Mucosa of stomach (tissue), 1 donor: ENCODE measurements around the gene WIPF2.

Experiments used
- H3K27me3 ChIP-seq: one replicate; pipeline ENCODE4 v1.7.0; 2013; ENCODE audit warnings: mild to moderate bottlenecking, low read length; ENCODE audit not compliant: control insufficient read depth, insufficient read depth
- H3K36me3 ChIP-seq: one replicate; pipeline ENCODE4 v1.7.0; 2013; ENCODE audit warnings: low read length; ENCODE audit not compliant: control insufficient read depth, insufficient read depth
- H3K4me1 ChIP-seq: one replicate; pipeline ENCODE4 v1.7.0; 2013; ENCODE audit warnings: mild to moderate bottlenecking, low read length; ENCODE audit not compliant: control insufficient read depth, insufficient read depth
- H3K4me3 ChIP-seq: one replicate; pipeline ENCODE4 v1.7.0; 2013; ENCODE audit warnings: low read length
- H3K9ac ChIP-seq: one replicate; pipeline ENCODE4 v1.7.0; 2013; ENCODE audit warnings: mild to moderate bottlenecking, low read length, moderate library complexity
- H3K9me3 ChIP-seq: one replicate; pipeline ENCODE4 v1.7.0; 2013; ENCODE audit warnings: mild to moderate bottlenecking, low read length, moderate library complexity; ENCODE audit not compliant: control insufficient read depth
- donor health status: Pancreatic carcinoma.

WIPF2 gene

DNA sequence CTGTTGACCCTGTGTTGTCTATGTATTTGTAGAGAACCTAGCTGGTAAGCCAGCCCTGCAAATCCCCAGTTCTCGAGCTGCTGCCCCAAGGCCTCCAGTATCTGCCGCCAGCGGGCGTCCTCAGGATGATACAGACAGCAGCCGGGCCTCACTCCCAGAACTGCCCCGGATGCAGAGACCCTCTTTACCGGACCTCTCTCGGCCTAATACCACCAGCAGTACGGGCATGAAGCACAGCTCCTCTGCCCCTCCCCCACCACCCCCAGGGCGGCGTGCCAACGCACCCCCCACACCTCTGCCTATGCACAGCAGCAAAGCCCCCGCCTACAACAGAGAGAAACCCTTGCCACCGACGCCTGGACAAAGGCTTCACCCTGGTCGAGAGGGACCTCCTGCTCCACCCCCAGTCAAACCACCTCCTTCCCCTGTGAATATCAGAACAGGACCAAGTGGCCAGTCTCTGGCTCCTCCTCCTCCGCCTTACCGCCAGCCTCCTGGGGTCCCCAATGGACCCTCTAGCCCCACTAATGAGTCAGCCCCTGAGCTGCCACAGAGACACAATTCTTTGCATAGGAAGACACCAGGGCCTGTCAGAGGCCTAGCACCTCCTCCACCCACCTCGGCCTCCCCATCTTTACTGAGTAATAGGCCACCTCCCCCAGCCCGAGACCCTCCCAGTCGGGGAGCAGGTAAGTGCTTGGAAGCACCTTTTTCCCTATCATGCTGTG lies 45.5 kb downstream of the WIPF2 start:
- no peak overlapping the region for H3K4me3 ChIP-seq
- no peaks in the 10 kb centered on the region for H3K4me1 ChIP-seq
- H3K9me3 ChIP-seq, result no peaks in the 10 kb centered on the region
- no peaks in the 10 kb centered on the region for H3K27me3 ChIP-seq
- H3K9ac ChIP-seq, result no peak overlapping the region
- no peaks in the 10 kb centered on the region for H3K36me3 ChIP-seq

DNA sequence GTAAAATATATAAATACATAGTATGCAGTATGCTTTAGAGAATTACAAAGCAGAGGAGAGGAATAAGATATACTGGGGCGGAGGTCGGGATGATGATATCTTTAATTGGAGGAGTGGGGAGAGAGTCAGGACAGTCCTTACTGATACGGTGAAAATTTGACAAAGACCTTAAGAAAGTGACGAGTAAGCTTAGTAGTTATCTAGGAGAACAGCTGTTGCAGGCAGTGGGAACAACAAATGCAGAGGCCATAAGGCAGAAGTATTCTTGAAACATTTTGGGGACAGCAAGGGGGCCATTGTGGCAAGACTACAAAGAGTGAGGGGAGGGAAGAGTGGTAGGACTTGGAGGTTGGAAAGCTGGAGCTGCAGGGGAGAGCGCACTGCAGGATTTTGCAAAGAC lies 46.2 kb downstream of the WIPF2 start:
- H3K27me3 ChIP-seq, result no peaks in the 10 kb centered on the region
- H3K9me3 ChIP-seq, result no peaks in the 10 kb centered on the region
- no peak overlapping the region for H3K9ac ChIP-seq
- H3K36me3 ChIP-seq, result no peaks in the 10 kb centered on the region
- H3K4me3 ChIP-seq, result no peak overlapping the region
- H3K4me1 ChIP-seq, result no peaks in the 10 kb centered on the region

DNA sequence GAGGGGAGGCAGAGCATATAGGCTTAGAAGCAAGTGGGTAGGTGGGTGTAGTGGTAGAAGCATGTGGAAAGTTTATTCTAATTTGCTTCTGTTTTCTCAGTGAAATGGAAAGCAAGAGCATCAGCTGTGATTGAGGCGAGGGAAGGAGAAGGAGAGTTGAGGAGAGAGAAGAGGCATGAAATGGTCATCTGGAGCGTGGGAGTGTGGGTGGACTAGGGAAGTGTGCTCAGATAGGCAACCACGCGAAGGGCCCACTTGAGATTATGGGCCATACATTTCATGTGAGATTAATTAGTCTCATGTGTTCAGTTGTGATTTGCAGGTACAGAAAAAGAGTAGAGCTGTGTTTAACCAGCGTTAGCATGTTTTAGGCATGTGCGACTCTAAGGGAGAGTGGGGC lies 47.8 kb downstream of the WIPF2 start:
- no peaks in the 10 kb centered on the region for H3K4me1 ChIP-seq

DNA sequence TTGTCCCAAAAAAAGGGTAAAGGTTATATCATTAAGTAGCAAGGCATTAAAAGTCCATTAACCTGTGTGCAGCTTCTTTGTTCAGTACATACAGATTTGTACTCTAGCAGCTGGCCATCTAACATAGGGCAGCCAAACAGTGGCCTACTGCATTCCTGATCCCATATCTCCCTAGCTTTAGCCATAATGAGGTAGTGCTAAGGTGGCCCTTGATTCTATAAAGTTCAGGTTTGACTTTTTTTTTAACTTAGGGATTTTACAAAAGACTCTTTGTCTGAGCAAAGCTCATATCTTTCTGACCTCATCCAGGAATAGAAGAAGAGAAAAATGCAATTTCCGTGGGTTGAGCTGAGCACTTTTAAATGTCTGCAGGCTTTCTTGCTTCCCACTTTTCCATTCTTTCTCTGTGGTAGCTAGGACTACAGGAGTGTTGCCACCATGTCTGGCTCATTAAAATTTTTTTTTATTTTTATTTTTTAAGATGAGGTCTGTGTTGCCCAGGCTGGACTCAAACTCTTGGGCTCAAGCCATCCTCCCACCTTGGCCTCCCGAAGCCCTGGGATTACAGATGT lies 49.1 kb downstream of the WIPF2 start:
- no peaks in the 10 kb centered on the region for H3K36me3 ChIP-seq
- H3K4me3 ChIP-seq, result no peak overlapping the region
- no peaks in the 10 kb centered on the region for H3K27me3 ChIP-seq
- no peaks in the 10 kb centered on the region for H3K4me1 ChIP-seq
- no peak overlapping the region for H3K9ac ChIP-seq
- no peaks in the 10 kb centered on the region for H3K9me3 ChIP-seq

More for the DNA sequence above, 47.8 kb downstream of the WIPF2 start:
- Histone ChIP-seq H3K27me3 (no peaks in the 10 kb centered on the region), H3K9ac (no peak overlapping the region), H3K9me3 (no peaks in the 10 kb centered on the region), H3K36me3 (no peaks in the 10 kb centered on the region), H3K4me3 (no peak overlapping the region)

DNA sequence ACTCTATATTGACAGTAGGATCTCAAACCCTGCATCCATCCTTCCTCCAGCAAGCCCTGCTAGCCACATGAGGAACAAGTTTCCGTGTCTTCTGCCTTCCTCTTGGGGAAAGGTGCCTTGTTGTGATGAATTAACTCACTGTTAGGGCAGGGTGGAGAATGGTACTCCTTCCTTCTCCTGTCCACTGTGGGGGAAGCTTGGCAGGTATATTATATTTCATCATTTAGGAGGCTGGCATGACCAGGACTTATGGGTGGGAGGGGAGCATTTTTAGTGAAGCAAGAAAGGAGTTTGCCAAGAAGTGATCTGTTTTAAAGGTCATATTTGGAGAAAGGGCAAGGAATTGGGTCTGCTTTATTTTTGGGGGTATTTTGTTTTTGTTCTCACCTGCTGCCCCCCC lies 59.3 kb downstream of the WIPF2 start:
- peaks cover 2% of the 10 kb centered on the region for H3K4me1 ChIP-seq
- H3K27me3 ChIP-seq, result no peaks in the 10 kb centered on the region
- no peak overlapping the region for H3K4me3 ChIP-seq
- H3K9me3 ChIP-seq, result no peaks in the 10 kb centered on the region
- peaks cover 24% of the 10 kb centered on the region for H3K36me3 ChIP-seq
- no peak overlapping the region for H3K9ac ChIP-seq

DNA sequence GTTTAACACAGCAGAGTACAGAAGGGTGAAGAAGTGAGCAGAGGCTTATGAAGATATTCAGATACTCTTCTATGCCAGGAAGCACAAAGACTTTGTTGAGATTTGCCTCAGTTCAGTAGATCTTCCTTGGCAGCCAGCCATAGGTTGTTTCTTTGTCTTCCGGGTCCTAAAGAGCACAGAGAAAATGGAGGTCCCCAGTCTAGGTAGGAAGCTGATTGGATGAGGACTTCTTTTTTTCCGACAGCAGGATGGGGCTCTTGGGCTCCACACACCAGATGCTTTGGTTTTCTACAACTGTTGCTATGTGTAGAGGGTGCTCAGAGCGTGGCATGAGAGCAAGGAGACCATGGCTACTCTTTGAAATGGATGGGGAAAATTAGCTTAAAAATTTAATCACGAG lies 60.3 kb downstream of the WIPF2 start:
- peaks cover 7% of the 10 kb centered on the region for H3K4me1 ChIP-seq
- no peak overlapping the region for H3K9ac ChIP-seq
- H3K36me3 ChIP-seq, result peaks cover 16% of the 10 kb centered on the region
- no peak overlapping the region for H3K4me3 ChIP-seq
- H3K27me3 ChIP-seq, result no peaks in the 10 kb centered on the region
- no peaks in the 10 kb centered on the region for H3K9me3 ChIP-seq

DNA sequence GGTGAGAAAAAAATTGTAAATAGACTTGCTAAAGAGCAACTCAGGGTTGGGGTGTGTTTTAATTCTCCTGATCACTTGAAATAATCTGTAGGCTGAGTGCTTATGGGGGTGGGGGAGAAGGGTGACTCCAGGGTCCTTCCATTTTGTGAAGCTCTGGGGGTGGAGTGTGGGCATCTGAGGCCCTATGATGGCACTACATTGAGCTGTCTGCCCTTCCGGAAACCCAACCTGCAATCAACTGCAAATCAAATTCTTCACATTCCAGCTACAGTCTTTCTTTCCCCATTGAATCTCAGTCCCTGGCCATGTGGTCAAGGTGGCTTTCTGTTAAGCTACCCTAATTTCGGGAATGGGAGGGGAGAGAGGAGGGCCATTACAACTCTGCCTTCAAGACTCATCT lies 62.6 kb downstream of the WIPF2 start:
- peaks cover 17% of the 10 kb centered on the region for H3K4me1 ChIP-seq
- no peaks in the 10 kb centered on the region for H3K9me3 ChIP-seq
- peaks cover 11% of the 10 kb centered on the region for H3K36me3 ChIP-seq
- H3K4me3 ChIP-seq, result no peak overlapping the region
- no peaks in the 10 kb centered on the region for H3K27me3 ChIP-seq
- no peak overlapping the region for H3K9ac ChIP-seq

DNA sequence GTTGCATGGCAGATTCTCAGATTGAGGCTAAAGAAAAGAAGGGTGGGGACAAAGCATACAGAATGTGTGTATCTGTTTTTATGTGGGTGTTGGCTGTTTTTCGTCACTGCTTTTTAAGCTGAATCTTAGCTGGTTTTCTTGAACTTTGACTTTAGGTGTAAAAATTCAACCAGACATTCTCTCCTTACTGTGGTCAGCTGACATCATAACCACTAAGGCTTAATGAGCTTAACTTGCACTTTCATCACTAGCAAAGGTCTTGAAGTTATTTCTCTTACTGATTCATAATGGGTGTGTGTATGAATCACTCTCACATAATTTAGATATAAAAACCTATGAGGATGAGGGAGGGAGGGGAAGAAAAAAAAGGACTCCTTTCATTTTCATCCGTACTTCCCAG lies 64.6 kb downstream of the WIPF2 start:
- no peaks in the 10 kb centered on the region for H3K9me3 ChIP-seq
- peaks cover 25% of the 10 kb centered on the region for H3K4me1 ChIP-seq
- H3K4me3 ChIP-seq, result no peak overlapping the region
- H3K9ac ChIP-seq, result peak overlapping the region; percentile 58
- no peaks in the 10 kb centered on the region for H3K27me3 ChIP-seq
- H3K36me3 ChIP-seq, result peaks cover 6% of the 10 kb centered on the region

DNA sequence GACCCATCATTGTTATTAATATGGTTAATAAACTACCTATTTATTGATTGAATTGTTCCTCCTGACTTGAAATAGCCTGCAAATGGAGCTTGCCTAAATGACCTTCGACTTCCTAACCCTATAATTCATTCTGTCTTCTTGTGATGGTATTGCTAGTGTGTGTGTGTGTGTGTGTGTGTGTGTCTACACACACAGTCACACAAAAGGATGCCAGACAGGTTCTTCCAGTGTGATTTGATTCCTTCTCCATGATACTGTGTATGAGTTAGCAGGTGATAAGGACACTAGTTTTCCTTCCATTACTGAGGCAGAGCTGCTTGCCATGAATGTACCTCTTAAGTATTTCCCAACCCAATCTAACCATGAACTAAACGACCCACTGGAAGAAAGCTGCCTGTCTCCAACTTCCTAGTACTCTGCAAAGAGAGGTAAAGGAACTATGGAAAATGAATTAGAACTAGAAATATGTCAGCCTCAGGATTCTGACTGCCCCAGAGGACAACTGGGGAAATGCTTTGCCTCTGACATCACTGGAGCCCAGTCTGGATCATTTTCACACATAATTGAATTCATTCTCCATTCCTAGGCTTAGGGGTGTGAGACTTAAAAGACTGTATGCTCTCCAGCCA lies 65.1 kb downstream of the WIPF2 start:
- Histone ChIP-seq H3K9ac (peak overlapping the region; percentile 58), H3K36me3 (peaks cover 3% of the 10 kb centered on the region), H3K9me3 (no peaks in the 10 kb centered on the region), H3K27me3 (no peaks in the 10 kb centered on the region), H3K4me3 (no peak overlapping the region), H3K4me1 (peaks cover 25% of the 10 kb centered on the region)

DNA sequence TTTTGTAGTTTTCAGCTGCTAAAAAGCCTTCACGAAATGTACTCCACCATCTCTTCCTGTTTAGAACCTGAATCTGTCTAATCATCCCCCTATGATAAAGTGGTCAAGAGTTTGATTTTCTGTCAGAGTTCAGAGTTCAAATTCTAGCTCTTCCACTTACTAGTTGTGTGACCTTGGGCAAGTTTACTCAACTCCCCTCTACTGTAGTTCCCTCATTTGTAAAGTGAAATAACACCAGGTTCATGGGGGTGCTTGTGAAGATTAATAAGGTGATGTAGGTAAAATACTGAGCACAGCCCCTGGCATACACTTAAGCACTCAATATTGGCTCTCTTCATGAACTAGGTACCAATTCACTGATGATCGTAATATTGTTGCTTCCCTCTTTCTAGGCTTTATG lies 67.4 kb downstream of the WIPF2 start:
- H3K4me3 ChIP-seq, result no peak overlapping the region
- H3K36me3 ChIP-seq, result no peaks in the 10 kb centered on the region
- no peak overlapping the region for H3K9ac ChIP-seq
- H3K4me1 ChIP-seq, result peaks cover 25% of the 10 kb centered on the region
- H3K9me3 ChIP-seq, result no peaks in the 10 kb centered on the region
- no peaks in the 10 kb centered on the region for H3K27me3 ChIP-seq

DNA sequence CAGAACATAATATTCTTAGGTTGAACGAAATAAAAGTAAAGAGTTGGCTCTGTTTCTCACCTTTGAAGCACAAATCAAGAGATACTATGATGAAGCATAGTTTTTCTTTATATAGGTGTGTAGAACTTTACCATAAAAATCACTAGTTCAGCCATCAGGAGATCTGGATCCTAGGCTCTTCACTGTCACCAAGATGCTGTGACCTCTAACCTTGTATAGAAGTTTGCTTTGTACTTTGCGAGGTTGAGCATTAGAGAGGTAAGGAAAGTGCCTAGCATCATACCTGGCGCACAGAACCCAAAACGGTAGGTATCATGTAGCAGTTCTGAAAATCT lies 68.0 kb downstream of the WIPF2 start:
- H3K4me3 ChIP-seq, result no peak overlapping the region
- peaks cover 25% of the 10 kb centered on the region for H3K4me1 ChIP-seq
- no peaks in the 10 kb centered on the region for H3K9me3 ChIP-seq
- H3K9ac ChIP-seq, result no peak overlapping the region
- H3K27me3 ChIP-seq, result no peaks in the 10 kb centered on the region
- no peaks in the 10 kb centered on the region for H3K36me3 ChIP-seq

DNA sequence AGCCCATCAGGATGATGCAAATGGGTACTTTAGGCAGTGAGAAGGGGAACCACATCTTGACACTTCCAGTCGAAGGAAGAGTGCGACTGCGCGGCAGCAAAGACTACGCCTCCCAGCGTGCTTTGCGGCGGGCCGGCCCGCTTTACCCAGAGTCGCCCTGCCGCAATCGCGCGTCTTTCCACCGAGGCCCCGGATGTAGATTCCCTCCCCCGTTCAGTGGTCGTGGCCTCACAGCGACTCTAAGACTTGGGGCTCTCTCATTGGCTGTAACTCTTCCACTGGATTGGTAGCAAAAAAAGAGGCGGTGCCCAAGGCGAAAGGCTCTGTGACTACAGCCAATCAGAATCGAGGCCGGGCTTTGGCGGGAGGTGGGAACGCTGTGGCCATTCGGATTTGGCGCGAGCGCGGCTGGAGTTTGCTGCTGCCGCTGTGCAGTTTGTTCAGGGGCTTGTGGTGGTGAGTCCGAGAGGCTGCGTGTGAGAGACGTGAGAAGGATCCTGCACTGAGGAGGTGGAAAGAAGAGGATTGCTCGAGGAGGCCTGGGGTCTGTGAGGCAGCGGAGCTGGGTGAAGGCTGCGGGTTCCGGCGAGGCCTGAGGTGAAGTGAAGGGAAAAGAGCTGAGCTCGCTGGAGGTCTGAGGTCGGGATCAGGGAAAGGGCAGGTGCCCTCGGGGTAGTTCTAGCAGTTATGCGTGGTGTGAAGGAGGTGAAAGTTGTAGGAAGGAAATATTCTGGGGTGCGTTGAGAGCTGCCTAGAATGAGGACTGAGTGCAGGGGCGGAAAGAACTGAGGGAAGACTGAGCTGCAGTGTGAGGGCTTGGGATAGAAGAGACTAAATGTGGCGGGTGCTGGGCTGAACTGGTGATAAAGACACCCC lies 68.6 kb downstream of the WIPF2 start, which contains the start of gene CDC6:
CDC6 (plus strand) TSS at position 386 of the 876 bp plus-strand sequence. CDS start 1,542 bp downstream, outside the sequence.
- Histone ChIP-seq H3K4me1 (peaks cover 25% of the 10 kb centered on the region), H3K9ac (peak within 1 kb of the TSS; percentile 56), H3K9me3 (no peaks in the 10 kb centered on the region), H3K27me3 (no peaks in the 10 kb centered on the region), H3K36me3 (no peaks in the 10 kb centered on the region), H3K4me3 (peak within 1 kb of the TSS; percentile 62)
